ENCODE results near the gene BAZ2B.

The BAZ2B gene

GRCh38 chr2:159411460-159411859 is 204.9 kb downstream of the BAZ2B start:
- no peak for TF ChIP-seq EZH2phosphoT487 (IDR thresholded peaks at IDR 0.05; ENCODE audit: borderline replicate concordance)
- TF ChIP-seq CTCF (conservative IDR thresholded peaks at IDR 0.05; ENCODE audit: low read length) = no peak
- H2AFZ ChIP-seq (ENCODE audit: low read length) = no peak overlapping the region
- H3K4me3 ChIP-seq (ENCODE audit: low read length, poor library complexity, severe bottlenecking) = no peak overlapping the region
- no peaks in the 10 kb centered on the region for H3K79me2 ChIP-seq (ENCODE audit: insufficient read depth, low read length)
- H4K20me1 ChIP-seq (ENCODE audit: insufficient read depth, low read length, poor library complexity, severe bottlenecking) = no peaks in the 10 kb centered on the region
- no peaks in the 10 kb centered on the region for H3K9me3 ChIP-seq (ENCODE audit: insufficient read depth, low read depth, low read length)
- H3K9ac ChIP-seq (ENCODE audit: low read depth, low read length, poor library complexity, severe bottlenecking) = no peak overlapping the region
- no peaks in the 10 kb centered on the region for H3K9me2 ChIP-seq (replicated peaks; ENCODE audit: low read depth, low read length)
- H3K36me3 ChIP-seq (ENCODE audit: insufficient read depth, low read length) = peaks cover 4% of the 10 kb centered on the region; the same call in 1 of the 2 replicates
- H3F3A ChIP-seq (ENCODE audit: low read depth) = no peaks in the 10 kb centered on the region
- no peaks in the 10 kb centered on the region for H3K4me1 ChIP-seq (ENCODE audit: insufficient read depth, low read length, poor library complexity, severe bottlenecking)
- no peak overlapping the region for H3K4me2 ChIP-seq (ENCODE audit: low read depth, low read length, poor library complexity, severe bottlenecking)
- no peaks in the 10 kb centered on the region for H3K27me3 ChIP-seq (ENCODE audit: insufficient read depth, low read length, poor library complexity, severe bottlenecking)

- H3K4me1 ChIP-seq (ENCODE audit: insufficient read depth, low read length, poor library complexity, severe bottlenecking) = no peaks in the 10 kb centered on the region
- no peaks in the 10 kb centered on the region for H3K9me3 ChIP-seq (ENCODE audit: insufficient read depth, low read depth, low read length)
- no peaks in the 10 kb centered on the region for H3K27me3 ChIP-seq (ENCODE audit: insufficient read depth, low read length, poor library complexity, severe bottlenecking)
- TF ChIP-seq EZH2phosphoT487 (IDR thresholded peaks at IDR 0.05; ENCODE audit: borderline replicate concordance) = no peak
- no peak for TF ChIP-seq CTCF (conservative IDR thresholded peaks at IDR 0.05; ENCODE audit: low read length)
- no peak overlapping the region for H3K4me2 ChIP-seq (ENCODE audit: low read depth, low read length, poor library complexity, severe bottlenecking)
- no peaks in the 10 kb centered on the region for H4K20me1 ChIP-seq (ENCODE audit: insufficient read depth, low read length, poor library complexity, severe bottlenecking)
- no peak overlapping the region for H3K9ac ChIP-seq (ENCODE audit: low read depth, low read length, poor library complexity, severe bottlenecking)
- no peak overlapping the region for H3K4me3 ChIP-seq (ENCODE audit: low read length, poor library complexity, severe bottlenecking)
- H2AFZ ChIP-seq (ENCODE audit: low read length) = no peak overlapping the region
- H3F3A ChIP-seq (ENCODE audit: low read depth) = no peaks in the 10 kb centered on the region
- H3K36me3 ChIP-seq (ENCODE audit: insufficient read depth, low read length) = peaks cover 4% of the 10 kb centered on the region; the same call in 1 of the 2 replicates
- H3K9me2 ChIP-seq (replicated peaks; ENCODE audit: low read depth, low read length) = no peaks in the 10 kb centered on the region
- no peaks in the 10 kb centered on the region for H3K79me2 ChIP-seq (ENCODE audit: insufficient read depth, low read length)
Observed at GRCh38 chr2:159410276-159410675, 206.1 kb downstream of the BAZ2B start.

DNA sequence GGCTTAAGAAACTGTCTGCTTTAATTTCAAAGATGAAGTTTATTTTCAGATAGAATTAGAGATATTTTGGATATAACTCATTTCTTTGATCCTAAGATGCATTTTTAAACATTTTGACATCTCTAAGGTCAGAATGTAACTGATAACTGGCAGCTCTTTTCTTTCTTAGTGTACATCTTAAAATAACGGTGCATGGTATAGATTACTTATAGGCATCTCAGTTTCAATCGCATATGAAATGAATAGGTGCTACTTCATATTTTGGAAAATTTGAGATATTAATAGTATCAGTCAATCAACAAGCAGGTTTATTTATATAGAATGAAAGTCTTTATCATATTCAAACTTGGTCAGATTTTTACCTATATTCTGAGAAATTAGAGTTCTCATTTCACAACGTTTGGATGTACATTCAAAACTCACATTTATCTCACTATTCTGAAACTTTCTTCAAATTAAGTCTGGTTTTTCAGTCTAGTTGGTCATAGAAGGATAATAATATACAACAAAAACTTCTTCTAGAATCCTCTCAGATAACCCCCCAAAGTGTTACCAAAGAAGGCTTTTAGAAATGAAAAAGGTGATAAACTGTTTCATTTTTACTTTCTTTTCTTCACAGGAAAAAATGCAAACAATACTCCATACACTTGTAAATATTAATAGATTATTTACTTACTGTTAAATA is 207.1 kb downstream of the BAZ2B start:
- no peaks in the 10 kb centered on the region for H3K79me2 ChIP-seq (ENCODE audit: insufficient read depth, low read length)
- H2AFZ ChIP-seq (ENCODE audit: low read length) = no peak overlapping the region
- TF ChIP-seq CTCF (conservative IDR thresholded peaks at IDR 0.05; ENCODE audit: low read length) (no peak), EZH2phosphoT487 (IDR thresholded peaks at IDR 0.05; ENCODE audit: borderline replicate concordance) (no peak)
- no peak overlapping the region for H3K4me3 ChIP-seq (ENCODE audit: low read length, poor library complexity, severe bottlenecking)
- no peak overlapping the region for H3K9ac ChIP-seq (ENCODE audit: low read depth, low read length, poor library complexity, severe bottlenecking)
- no peaks in the 10 kb centered on the region for H3K4me1 ChIP-seq (ENCODE audit: insufficient read depth, low read length, poor library complexity, severe bottlenecking)
- no peaks in the 10 kb centered on the region for H3K9me2 ChIP-seq (replicated peaks; ENCODE audit: low read depth, low read length)
- H3F3A ChIP-seq (ENCODE audit: low read depth) = no peaks in the 10 kb centered on the region
- H3K27me3 ChIP-seq (ENCODE audit: insufficient read depth, low read length, poor library complexity, severe bottlenecking) = no peaks in the 10 kb centered on the region
- H4K20me1 ChIP-seq (ENCODE audit: insufficient read depth, low read length, poor library complexity, severe bottlenecking) = no peaks in the 10 kb centered on the region
- H3K36me3 ChIP-seq (ENCODE audit: insufficient read depth, low read length) = peaks cover 8% of the 10 kb centered on the region; the same call in 1 of the 2 replicates
- H3K9me3 ChIP-seq (ENCODE audit: insufficient read depth, low read depth, low read length) = no peaks in the 10 kb centered on the region
- H3K4me2 ChIP-seq (ENCODE audit: low read depth, low read length, poor library complexity, severe bottlenecking) = no peak overlapping the region

All from Loucy (cell line).